Lung (tissue), 12 donors: Measurements from ENCODE around the gene CELF2. TPM values are rescaled to one million over a fixed set of nuclear protein-coding genes. Genes with fewer than 3 reads are reported as not detected.

Experiments
- ATAC-seq: fragments of 200-7000 bp; cut with Tn5 transposase; one replicate; pipeline ENCODE4 v1.9.1; 2020; ENCODE audit warnings: moderate number of reproducible peaks; ENCODE audit not compliant: insufficient read depth, low FRiP score
- DNase-seq, 3 donors: peaks; one replicate each; pipeline ENCODE4 v3.0.0-alpha.2; 2013 to 2017
- H3K27ac ChIP-seq, 2 donors: one replicate each; pipeline ENCODE4 v1.5.1; 2013; ENCODE audit warnings: mild to moderate bottlenecking in 2 of 2, moderate library complexity in 2 of 2, control low read depth in 1 of 2, inconsistent platforms in 1 of 2, low read depth in 1 of 2, low read length in 1 of 2
- H3K27me3 ChIP-seq, 3 donors: one replicate each; pipeline ENCODE4 v1.5.1; 2013; ENCODE audit warnings: low read length in 2 of 3; ENCODE audit not compliant: control insufficient read depth in 3 of 3, insufficient read depth in 3 of 3
- H3K36me3 ChIP-seq, 4 donors: one replicate each; pipeline ENCODE4 v1.5.1; 2013; ENCODE audit warnings: low read length in 4 of 4, mild to moderate bottlenecking in 1 of 4, moderate library complexity in 1 of 4; ENCODE audit not compliant: control insufficient read depth in 4 of 4, insufficient read depth in 4 of 4
- H3K4me1 ChIP-seq, 5 donors: one replicate each; pipeline ENCODE4 v1.5.1; 2013; ENCODE audit warnings: low read length in 5 of 5, mild to moderate bottlenecking in 2 of 5, moderate library complexity in 1 of 5; ENCODE audit not compliant: control insufficient read depth in 5 of 5, insufficient read depth in 5 of 5
- H3K4me3 ChIP-seq: one replicate; pipeline ENCODE4 v1.5.1; 2013; ENCODE audit warnings: mild to moderate bottlenecking, control low read depth, moderate library complexity
- H3K9ac ChIP-seq, 2 donors: one replicate each; pipeline ENCODE4 v1.5.1; 2013; ENCODE audit warnings: low read length in 2 of 2, control low read depth in 1 of 2; ENCODE audit not compliant: insufficient read depth in 1 of 2
- H3K9me3 ChIP-seq, 4 donors: one replicate each; pipeline ENCODE4 v1.5.1; 2013; ENCODE audit warnings: low read length in 3 of 4, mild to moderate bottlenecking in 1 of 4, moderate library complexity in 1 of 4; ENCODE audit not compliant: control insufficient read depth in 4 of 4, insufficient read depth in 3 of 4
- CTCF ChIP-seq: IDR thresholded peaks from 2 replicates; pipeline ENCODE4 v1.5.1; 2012; ENCODE audit warnings: mild to moderate bottlenecking; ENCODE audit errors: control extremely low read depth, extremely low read depth
- WGBS, 2 donors: extraction: QIAGEN DNeasy Blood & Tissue Kit; methylation state at CpG; one replicate each; pipeline ENCODE4 v1.1.7; 2013; 5-methylcytosine and 5-hydroxymethylcytosine counted together
- polyA plus RNA-seq, 2 donors: library from polyadenylated mRNA; stranded (reverse); fragments of 200-250 nt; gene quantifications; one replicate each; pipeline ENCODE4 v1.2.1, GENCODE V29; 2013
- total RNA-seq, 2 donors: library from RNA; depleted of rRNA in 1 of 2; stranded (reverse); fragments of >200 nt in 1 of 2; gene quantifications; one replicate each; pipeline ENCODE4 v1.2.1, GENCODE V29; 2014 to 2021
- donor health status: control.
- donor health status: control.
- donor health status: Bipolar disorder and iron deficiency.
- donor health status: healthy.
- donor health status: DM: yes; HTN: yes; CAD: no.

Gene CELF2
- total and polyA plus RNA-seq, 4 donors: 13.6 to 115 (median 63.7) TPM

GRCh38 chr10:11232222-11232961 is 214.7 kb downstream of the CELF2 start:
- Histone ChIP-seq H3K27ac (peak overlapping the region in 1 of 2 donors; percentile 15), H3K9me3 (peaks cover 0 to 6% (median 0%) of the 10 kb centered on the region in 4 donors), H3K9ac (no peak overlapping the region), H3K36me3 (peaks cover 0 to 16% (median 8%) of the 10 kb centered on the region in 4 donors), H3K4me3 (no peak overlapping the region), H3K4me1 (peaks cover 0 to 4% (median 1%) of the 10 kb centered on the region in 5 donors), H3K27me3 (no peaks in the 10 kb centered on the region)
- WGBS, 2 donors: 83 to 91% methylated on average over 8 of the region's 8 CpGs
- DNase-seq (no peak), ATAC-seq (no peak)
- no peak for TF ChIP-seq CTCF

GRCh38 chr10:11234857-11235531 is 217.3 kb downstream of the CELF2 start:
- H3K27me3 ChIP-seq: no peaks in the 10 kb centered on the region
- no peak for ATAC-seq
- 66 to 85% methylated on average over 6 of the region's 6 CpGs for WGBS, 2 donors
- H3K4me3 ChIP-seq: no peak overlapping the region
- H3K4me1 ChIP-seq: peaks cover 0 to 7% (median 2%) of the 10 kb centered on the region in 5 donors
- H3K9ac ChIP-seq: no peak overlapping the region
- peak in 2 of 3 donors; percentile 30 to 55 for DNase-seq
- H3K9me3 ChIP-seq: peaks cover 0 to 6% (median 0%) of the 10 kb centered on the region in 4 donors
- H3K27ac ChIP-seq: no peak overlapping the region
- H3K36me3 ChIP-seq: peaks cover 0 to 16% (median 8%) of the 10 kb centered on the region in 4 donors
- no peak for TF ChIP-seq CTCF

GRCh38 chr10:11235771-11236170 is 218.1 kb downstream of the CELF2 start:
- Histone ChIP-seq H3K27ac (no peak overlapping the region), H3K27me3 (no peaks in the 10 kb centered on the region), H3K4me1 (peaks cover 0 to 7% (median 0%) of the 10 kb centered on the region in 5 donors), H3K4me3 (no peak overlapping the region), H3K36me3 (peaks cover 0 to 16% (median 7%) of the 10 kb centered on the region in 4 donors), H3K9me3 (peaks cover 0 to 6% (median 0%) of the 10 kb centered on the region in 4 donors), H3K9ac (no peak overlapping the region)
- no peak for TF ChIP-seq CTCF
- ATAC-seq (no peak), DNase-seq (no peak)
- 69 to 70% methylated on average over 4 of the region's 4 CpGs for WGBS, 2 donors
